GM19193 (cell line): ENCODE data around the gene LMO7.

ENCODE experiments used
- POLR2A ChIP-seq: IDR thresholded peaks from 4 replicates; pipeline ENCODE4 v1.6.1; 2011; ENCODE audit not compliant: insufficient read depth, insufficient read length; ENCODE audit errors: extremely low read depth

The LMO7 gene

GRCh38 chr13:75713852-75714251 lies 77.7 kb downstream of the LMO7 start:
- no peak for TF ChIP-seq POLR2A

- no peak for TF ChIP-seq POLR2A
These were observed 79.7 kb downstream of the LMO7 start for GRCh38 chr13:75715601-75716523.

GRCh38 chr13:75717525-75717924 lies 81.4 kb downstream of the LMO7 start:
- no peak for TF ChIP-seq POLR2A

- no peak for TF ChIP-seq POLR2A
These were observed 85.2 kb downstream of the LMO7 start for GRCh38 chr13:75721307-75721706.

- no peak for TF ChIP-seq POLR2A
These were observed 87.8 kb downstream of the LMO7 start for GRCh38 chr13:75723901-75724300.

- TF ChIP-seq POLR2A, result no peak
These were observed 88.8 kb downstream of the LMO7 start for GRCh38 chr13:75724752-75725517.

- TF ChIP-seq POLR2A, result no peak
These were observed 89.6 kb downstream of the LMO7 start for GRCh38 chr13:75725736-75726135.

GRCh38 chr13:75726306-75726705 lies 90.2 kb downstream of the LMO7 start:
- no peak for TF ChIP-seq POLR2A

GRCh38 chr13:75736173-75736572 lies 100.0 kb downstream of the LMO7 start:
- TF ChIP-seq POLR2A, result no peak

GRCh38 chr13:75738841-75739240 lies 102.7 kb downstream of the LMO7 start:
- no peak for TF ChIP-seq POLR2A

GRCh38 chr13:75739244-75739868 lies 103.2 kb downstream of the LMO7 start:
- TF ChIP-seq POLR2A, result no peak

- no peak for TF ChIP-seq POLR2A
These were observed 103.9 kb downstream of the LMO7 start for GRCh38 chr13:75740031-75740430.

- no peak for TF ChIP-seq POLR2A
These were observed 108.0 kb downstream of the LMO7 start for GRCh38 chr13:75744127-75744526.

GRCh38 chr13:75745387-75745786 lies 109.3 kb downstream of the LMO7 start:
- no peak for TF ChIP-seq POLR2A

GRCh38 chr13:75748874-75749273 lies 112.7 kb downstream of the LMO7 start:
- no peak for TF ChIP-seq POLR2A

GRCh38 chr13:75749407-75749806 lies 113.3 kb downstream of the LMO7 start:
- no peak for TF ChIP-seq POLR2A

GRCh38 chr13:75751350-75751749 lies 115.2 kb downstream of the LMO7 start:
- TF ChIP-seq POLR2A, result no peak
